ENCODE results near the gene SLC5A10. TPM values are rescaled to one million over a fixed set of nuclear protein-coding genes. Genes with fewer than 3 reads are reported as not detected.
"Not testable (repeated sequence)": the region's sequence is repeated elsewhere in the genome, so short reads cannot be mapped to it uniquely, and the experiment has no call there.

The SLC5A10 gene
- total RNA-seq, 1 experiment from 2014 or later: 0.17 TPM

DNA sequence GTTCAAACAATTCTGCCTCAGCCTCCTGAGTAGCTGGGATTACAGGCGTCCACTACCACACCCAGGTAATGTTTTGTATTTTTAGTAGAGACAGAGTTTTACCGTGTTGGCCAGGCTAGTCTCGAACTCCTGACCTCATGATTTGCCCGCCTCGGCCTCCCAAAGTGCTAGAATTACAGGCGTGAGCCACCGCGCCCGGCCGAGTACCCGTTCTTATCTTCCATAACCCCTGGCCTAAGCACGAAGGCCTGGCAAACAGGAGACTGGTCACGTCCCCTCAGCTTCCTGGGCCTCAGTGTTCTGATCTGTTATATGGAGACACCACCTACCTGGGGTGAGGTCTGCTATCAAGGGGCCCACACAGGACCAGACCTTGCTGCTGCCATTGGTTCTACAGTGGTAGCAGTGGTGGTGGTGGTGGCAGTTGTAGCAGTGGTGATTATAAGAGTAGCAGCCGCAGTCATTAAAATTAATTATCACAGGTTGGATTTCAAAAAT, 1.3 kb downstream of the SLC5A10 start:
- Histone ChIP-seq H3K9me2 (ENCODE audit: insufficient read depth) (no peaks in the 10 kb centered on the region), H3K9me3 (ENCODE audit: insufficient read depth, low read depth) (no peaks in the 10 kb centered on the region), H3K27me3 (ENCODE audit: insufficient read depth, low read depth) (peaks cover 5% of the 10 kb centered on the region; the same call in 1 of the 2 replicates), H3K4me3 (no peak overlapping the region), H2AFZ (no peak overlapping the region), H3K4me1 (replicated peaks; ENCODE audit: insufficient read depth) (no peaks in the 10 kb centered on the region), H3K36me3 (ENCODE audit: low read depth) (no peaks in the 10 kb centered on the region), H4K20me1 (ENCODE audit: insufficient read depth) (no peaks in the 10 kb centered on the region), H3K4me2 (no peak overlapping the region), H3F3A (ENCODE audit: insufficient read depth, low read depth) (no peaks in the 10 kb centered on the region), H3K79me2 (ENCODE audit: low read depth) (no peaks in the 10 kb centered on the region), H3K27ac (no peak overlapping the region)
- ChIA-PET CTCF (no interaction called here), POLR2A (ENCODE audit: unreplicated experiment) (no interaction called here)
- TF ChIP-seq CTCF (conservative IDR thresholded peaks at IDR 0.05): no peak
- no peak for TF ChIP-seq EZH2 (IDR thresholded peaks at IDR 0.05; ENCODE audit: low read depth)
- no TSS peak for BruUV-seq (replicated peaks)
- intact Hi-C loops (cut with micrococcal nuclease; ENCODE audit: unreplicated experiment): no loop called here
- no peak for DNase-seq

GRCh38 chr17:18954321-18954720, 2.4 kb downstream of the SLC5A10 start:
- no peak overlapping the region for H3K4me3 ChIP-seq
- H3K36me3 ChIP-seq (ENCODE audit: low read depth): no peaks in the 10 kb centered on the region
- TF ChIP-seq EZH2 (IDR thresholded peaks at IDR 0.05; ENCODE audit: low read depth) (no peak), CTCF (conservative IDR thresholded peaks at IDR 0.05) (no peak)
- no peaks in the 10 kb centered on the region for H3K9me3 ChIP-seq (ENCODE audit: insufficient read depth, low read depth)
- no peaks in the 10 kb centered on the region for H3K4me1 ChIP-seq (replicated peaks; ENCODE audit: insufficient read depth)
- DNase-seq: no peak
- no peaks in the 10 kb centered on the region for H3F3A ChIP-seq (ENCODE audit: insufficient read depth, low read depth)
- H3K79me2 ChIP-seq (ENCODE audit: low read depth): no peaks in the 10 kb centered on the region
- CTCF ChIA-PET: no interaction called here
- H2AFZ ChIP-seq: no peak overlapping the region
- H3K9me2 ChIP-seq (ENCODE audit: insufficient read depth): no peaks in the 10 kb centered on the region
- H3K27me3 ChIP-seq (ENCODE audit: insufficient read depth, low read depth): peaks cover 5% of the 10 kb centered on the region; the same call in 1 of the 2 replicates
- H3K4me2 ChIP-seq: no peak overlapping the region
- H3K27ac ChIP-seq: no peak overlapping the region
- H4K20me1 ChIP-seq (ENCODE audit: insufficient read depth): no peaks in the 10 kb centered on the region
- no TSS peak for BruUV-seq (replicated peaks)
- intact Hi-C loops (cut with micrococcal nuclease; ENCODE audit: unreplicated experiment): no loop called here
- POLR2A ChIA-PET (ENCODE audit: unreplicated experiment): no interaction called here

GRCh38 chr17:18955009-18955408, 3.0 kb downstream of the SLC5A10 start:
- BruUV-seq (replicated peaks): no TSS peak
- POLR2A ChIA-PET (ENCODE audit: unreplicated experiment): no interaction called here
- DNase-seq: no peak
- H3K9me3 ChIP-seq (ENCODE audit: insufficient read depth, low read depth): no peaks in the 10 kb centered on the region
- intact Hi-C loops (cut with micrococcal nuclease; ENCODE audit: unreplicated experiment): no loop called here
- H4K20me1 ChIP-seq (ENCODE audit: insufficient read depth): no peaks in the 10 kb centered on the region
- no peak overlapping the region for H3K4me2 ChIP-seq
- H3K27me3 ChIP-seq (ENCODE audit: insufficient read depth, low read depth): peaks cover 5% of the 10 kb centered on the region; the same call in 1 of the 2 replicates
- no peak overlapping the region for H3K27ac ChIP-seq
- H3K9me2 ChIP-seq (ENCODE audit: insufficient read depth): no peaks in the 10 kb centered on the region
- H2AFZ ChIP-seq: no peak overlapping the region
- H3K79me2 ChIP-seq (ENCODE audit: low read depth): no peaks in the 10 kb centered on the region
- no peak for TF ChIP-seq CTCF (conservative IDR thresholded peaks at IDR 0.05)
- no peak for TF ChIP-seq EZH2 (IDR thresholded peaks at IDR 0.05; ENCODE audit: low read depth)
- H3K4me1 ChIP-seq (replicated peaks; ENCODE audit: insufficient read depth): no peaks in the 10 kb centered on the region
- no peaks in the 10 kb centered on the region for H3F3A ChIP-seq (ENCODE audit: insufficient read depth, low read depth)
- CTCF ChIA-PET: interaction anchor here (0.6 to 0.9 kb wide), 2 partner anchors 68 to 133 kb away, joined by 3 to 5 read pairs; no protein-coding TSS in a partner anchor
- no peaks in the 10 kb centered on the region for H3K36me3 ChIP-seq (ENCODE audit: low read depth)
- H3K4me3 ChIP-seq: no peak overlapping the region

DNA sequence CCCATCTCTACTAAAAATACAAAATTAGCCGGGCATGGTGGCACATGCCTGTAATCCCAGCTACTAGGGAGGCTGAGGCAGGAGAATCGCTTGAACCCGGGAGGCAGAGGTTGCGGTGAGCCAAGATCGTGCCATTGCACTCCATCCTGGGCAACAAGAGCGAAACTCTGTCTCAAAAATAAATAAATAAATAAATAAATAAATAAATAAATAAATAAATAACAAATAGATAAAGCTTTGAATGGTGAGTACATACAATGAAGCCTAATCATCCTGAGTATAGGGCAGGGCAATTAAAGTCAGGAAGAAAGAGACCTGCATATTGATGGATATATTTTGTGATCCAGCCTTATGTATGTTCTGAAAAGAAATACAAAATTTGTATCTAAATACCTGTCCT, 4.1 kb downstream of the SLC5A10 start:
- H3K27ac ChIP-seq; H3K9me2 ChIP-seq (ENCODE audit: insufficient read depth); intact Hi-C loops (cut with micrococcal nuclease; ENCODE audit: unreplicated experiment); H3K79me2 ChIP-seq (ENCODE audit: low read depth); H3K4me2 ChIP-seq; H3K9me3 ChIP-seq (ENCODE audit: insufficient read depth, low read depth); H4K20me1 ChIP-seq (ENCODE audit: insufficient read depth); BruUV-seq (replicated peaks); H3F3A ChIP-seq (ENCODE audit: insufficient read depth, low read depth); H2AFZ ChIP-seq; H3K4me1 ChIP-seq (replicated peaks; ENCODE audit: insufficient read depth); DNase-seq; H3K36me3 ChIP-seq (ENCODE audit: low read depth); H3K4me3 ChIP-seq; CTCF ChIA-PET; H3K27me3 ChIP-seq (ENCODE audit: insufficient read depth, low read depth): not testable (repeated sequence)
- POLR2A ChIA-PET (ENCODE audit: unreplicated experiment): interaction anchor here (0.5 kb wide), 1 partner anchor 23 kb away, joined by 3 read pairs; no protein-coding TSS in a partner anchor
